ENCODE data around the gene GRID1. TPM values are rescaled to one million over a fixed set of nuclear protein-coding genes. Genes with fewer than 3 reads are reported as not detected.

Gene GRID1
- total and polyA plus RNA-seq, 10 donors = 0.06 to 0.42 (median 0.15) TPM; not detected in 4

- H3K9me3 ChIP-seq = no peaks in the 10 kb centered on the region
- 71 to 89% (median 84%) methylated on average over 1 to 2 of the region's 2 CpGs for WGBS, 5 donors
- no peak overlapping the region for H3K4me3 ChIP-seq
- no peaks in the 10 kb centered on the region for H3K4me1 ChIP-seq
- TF ChIP-seq POLR2A (IDR thresholded peaks at IDR 0.05) (no peak), POLR2AphosphoS5 (IDR thresholded peaks at IDR 0.05) (no peak)
- H3K27me3 ChIP-seq (replicated peaks in 1 of 7) = peaks cover 0 to 8% (median 0%) of the 10 kb centered on the region in 7 donors
- no peak for DNase-seq
- H3K27ac ChIP-seq = no peak overlapping the region
- intact Hi-C loops (cut with DNase I; ENCODE audit: low total_unique reads) = no loop called here
- H3K36me3 ChIP-seq = no peaks in the 10 kb centered on the region
Observed at GRCh38 chr10:86042161-86042560, 324.4 kb downstream of the GRID1 start.

- WGBS, 5 donors = 46 to 59% (median 52%) methylated on average over 3 of the region's 3 CpGs
- H3K36me3 ChIP-seq = no peaks in the 10 kb centered on the region
- H3K4me1 ChIP-seq = no peaks in the 10 kb centered on the region
Observed at GRCh38 chr10:86041116-86041515, 325.5 kb downstream of the GRID1 start.

GRCh38 chr10:86038371-86038770, 328.2 kb downstream of the GRID1 start:
- 79 to 95% (median 83%) methylated on average over 1 of the region's 1 CpG for WGBS, 5 donors
- TF ChIP-seq CTCF (IDR thresholded peaks at IDR 0.05 in 8 of 11, conservative IDR thresholded peaks at IDR 0.05 in 3 of 11) (no peak), POLR2A (IDR thresholded peaks at IDR 0.05) (no peak), POLR2AphosphoS5 (IDR thresholded peaks at IDR 0.05) (no peak)
- intact Hi-C loops (cut with DNase I; ENCODE audit: low total_unique reads) = no loop called here
- no peaks in the 10 kb centered on the region for H3K9me3 ChIP-seq
- H3K36me3 ChIP-seq = no peaks in the 10 kb centered on the region
- H3K27me3 ChIP-seq (replicated peaks in 1 of 7) = peaks cover 0 to 8% (median 0%) of the 10 kb centered on the region in 7 donors
- DNase-seq = no peak
- H3K4me1 ChIP-seq = no peaks in the 10 kb centered on the region
- no peak overlapping the region for H3K27ac ChIP-seq
- H3K4me3 ChIP-seq = no peak overlapping the region

More at GRCh38 chr10:86041116-86041515, 325.5 kb downstream of the GRID1 start:
- DNase-seq = no peak
- TF ChIP-seq CTCF (IDR thresholded peaks at IDR 0.05 in 8 of 11, conservative IDR thresholded peaks at IDR 0.05 in 3 of 11) (no peak), POLR2A (IDR thresholded peaks at IDR 0.05) (no peak), POLR2AphosphoS5 (IDR thresholded peaks at IDR 0.05) (no peak)
- Histone ChIP-seq H3K27me3 (replicated peaks in 1 of 7) (peaks cover 0 to 8% (median 0%) of the 10 kb centered on the region in 7 donors), H3K4me3 (no peak overlapping the region), H3K27ac (no peak overlapping the region), H3K9me3 (no peaks in the 10 kb centered on the region)
- intact Hi-C loops (cut with DNase I; ENCODE audit: low total_unique reads) = no loop called here

- Histone ChIP-seq H3K27me3 (replicated peaks in 1 of 7) (peaks cover 0 to 4% (median 0%) of the 10 kb centered on the region in 7 donors), H3K4me1 (no peaks in the 10 kb centered on the region), H3K27ac (no peak overlapping the region), H3K36me3 (no peaks in the 10 kb centered on the region), H3K9me3 (peaks cover 0 to under 1% (median 0%) of the 10 kb centered on the region in 8 donors), H3K4me3 (no peak overlapping the region)
- 85 to 90% (median 88%) methylated on average over 5 of the region's 5 CpGs for WGBS, 5 donors
- intact Hi-C loops (cut with DNase I; ENCODE audit: low total_unique reads) = no loop called here
- TF ChIP-seq POLR2AphosphoS5 (IDR thresholded peaks at IDR 0.05) = no peak
- no peak for TF ChIP-seq CTCF (IDR thresholded peaks at IDR 0.05 in 8 of 11, conservative IDR thresholded peaks at IDR 0.05 in 3 of 11)
- TF ChIP-seq POLR2A (IDR thresholded peaks at IDR 0.05) = no peak
- no peak for DNase-seq
Observed at GRCh38 chr10:86037096-86037495, 329.5 kb downstream of the GRID1 start.

- Histone ChIP-seq H3K36me3 (no peaks in the 10 kb centered on the region), H3K4me3 (no peak overlapping the region), H3K9me3 (peaks cover 0 to 6% (median 0%) of the 10 kb centered on the region in 8 donors), H3K27me3 (replicated peaks in 1 of 7) (peaks cover 0 to 7% (median 0%) of the 10 kb centered on the region in 7 donors), H3K27ac (no peak overlapping the region), H3K4me1 (no peaks in the 10 kb centered on the region)
- DNase-seq = no peak
- intact Hi-C loops (cut with DNase I; ENCODE audit: low total_unique reads) = no loop called here
- 63 to 83% (median 66%) methylated on average over 5 of the region's 5 CpGs for WGBS, 5 donors
- TF ChIP-seq POLR2A (IDR thresholded peaks at IDR 0.05) (no peak), POLR2AphosphoS5 (IDR thresholded peaks at IDR 0.05) (no peak), CTCF (IDR thresholded peaks at IDR 0.05 in 8 of 11, conservative IDR thresholded peaks at IDR 0.05 in 3 of 11) (no peak)
Observed at GRCh38 chr10:86036544-86036831, 330.1 kb downstream of the GRID1 start.
